Eye (tissue), 1 donor: ENCODE measurements around the gene IFFO2.

Experiments
- DNase-seq: peaks from one replicate; pipeline ENCODE4 v3.0.0-alpha.2; 2015

Gene IFFO2

GRCh38 chr1:18934205-18935000 lies 22.1 kb downstream of the IFFO2 start:
- no peak for DNase-seq

- DNase-seq, result no peak
Observed at GRCh38 chr1:18932879-18933278, 23.6 kb downstream of the IFFO2 start.

GRCh38 chr1:18932387-18932786 lies 24.1 kb downstream of the IFFO2 start:
- no peak for DNase-seq

- peak; percentile 78 for DNase-seq
Observed at GRCh38 chr1:18931730-18932129, 24.7 kb downstream of the IFFO2 start.

- DNase-seq, result no peak
Observed at GRCh38 chr1:18929686-18930085, 26.8 kb downstream of the IFFO2 start.

- DNase-seq, result no peak
Observed at GRCh38 chr1:18928985-18929384, 27.5 kb downstream of the IFFO2 start.

- no peak for DNase-seq
Observed at GRCh38 chr1:18928406-18928805, 28.1 kb downstream of the IFFO2 start.

- no peak for DNase-seq
Observed at GRCh38 chr1:18927654-18928272, 28.7 kb downstream of the IFFO2 start.

- DNase-seq, result no peak
Observed at GRCh38 chr1:18927082-18927653, 29.3 kb downstream of the IFFO2 start.

GRCh38 chr1:18926315-18927081 lies 30.0 kb downstream of the IFFO2 start:
- peak; percentile 49 for DNase-seq

- DNase-seq, result peak; percentile 33
Observed at GRCh38 chr1:18925279-18925678, 31.2 kb downstream of the IFFO2 start.

- DNase-seq, result no peak
Observed at GRCh38 chr1:18924221-18924691, 32.2 kb downstream of the IFFO2 start.

- DNase-seq, result peak; percentile 86
Observed at GRCh38 chr1:18923756-18924211, 32.7 kb downstream of the IFFO2 start.

- peak; percentile 30 for DNase-seq
Observed at GRCh38 chr1:18922848-18923755, 33.4 kb downstream of the IFFO2 start.

GRCh38 chr1:18922319-18922726 lies 34.2 kb downstream of the IFFO2 start:
- peak; percentile 86 for DNase-seq

GRCh38 chr1:18921516-18922251 lies 34.8 kb downstream of the IFFO2 start:
- peak; percentile 13 for DNase-seq

GRCh38 chr1:18920931-18921330 lies 35.5 kb downstream of the IFFO2 start:
- DNase-seq, result no peak

- DNase-seq, result no peak
Observed at GRCh38 chr1:18919956-18920355, 36.5 kb downstream of the IFFO2 start.

GRCh38 chr1:18919197-18919905 lies 37.1 kb downstream of the IFFO2 start:
- DNase-seq, result peak; percentile 39

- DNase-seq, result no peak
Observed at GRCh38 chr1:18918417-18918816, 38.1 kb downstream of the IFFO2 start.
